Sigmoid colon (tissue), 7 donors: ENCODE measurements around the gene PLA2G7. TPM values are rescaled to one million over a fixed set of nuclear protein-coding genes. Genes with fewer than 3 reads are reported as not detected.

ENCODE experiments used
- DNase-seq: peaks from one replicate; pipeline ENCODE4 v3.0.0-alpha.2; 2019
- H3K27ac ChIP-seq, 4 donors: fragments of 200-600 bp; sonication (generic); one replicate each; pipeline ENCODE4 v1.5.1; 2016 to 2019; ENCODE audit warnings: mild to moderate bottlenecking in 1 of 4
- H3K27me3 ChIP-seq, 3 donors: fragments of 200-600 bp; sonication (generic); one replicate each; pipeline ENCODE4 v1.5.1; 2019; ENCODE audit warnings: mild to moderate bottlenecking in 1 of 3
- H3K36me3 ChIP-seq, 4 donors: fragments of 200-600 bp; sonication (generic); one replicate each; pipeline ENCODE4 v1.5.1; 2016 to 2019
- H3K4me1 ChIP-seq, 4 donors: fragments of 200-600 bp; sonication (generic); one replicate each; pipeline ENCODE4 v1.5.1; 2017 to 2019
- H3K4me3 ChIP-seq, 4 donors: fragments of 200-600 bp; sonication (generic); one replicate each; pipeline ENCODE4 v1.5.1; 2017 to 2019; ENCODE audit warnings: mild to moderate bottlenecking in 2 of 4, moderate library complexity in 1 of 4
- H3K9me3 ChIP-seq, 4 donors: fragments of 200-600 bp in 3 of 4; sonication (generic) in 3 of 4; one replicate each; pipeline versions ENCODE4 v1.5.1 to v1.6.1; 2013 to 2019
- EP300 ChIP-seq, 4 donors: sonication (generic); formaldehyde crosslinking; IDR thresholded peaks; one replicate each; pipeline ENCODE4 v1.6.1; 2017; ENCODE audit warnings: antibody characterized with exemption in 4 of 4
- POLR2A ChIP-seq, 2 donors: fragments of 450-650 bp; IDR thresholded peaks; one replicate each; pipeline ENCODE4 v1.6.1; 2016; ENCODE audit warnings: antibody characterized with exemption in 2 of 2, mild to moderate bottlenecking in 2 of 2, moderate library complexity in 2 of 2
- POLR2AphosphoS5 ChIP-seq, 4 donors: sonication (generic); formaldehyde crosslinking; IDR thresholded peaks; one replicate each; pipeline ENCODE4 v1.6.1; 2017; ENCODE audit warnings: antibody characterized with exemption in 4 of 4
- WGBS, 2 donors: extraction: QIAGEN DNeasy Blood & Tissue Kit; methylation state at CpG; one replicate each; pipeline ENCODE4 v1.1.7; 2013; 5-methylcytosine and 5-hydroxymethylcytosine counted together
- intact Hi-C: fragments of 100-400 bp; cut with DNase I; formaldehyde crosslinking; loops from one replicate; pipeline ENCODE4 v1.15.1; 2023
- polyA plus RNA-seq, 3 donors: library from polyadenylated mRNA; stranded (reverse); fragments of 200-250 nt; gene quantifications; one replicate each; pipeline ENCODE4 v1.2.3, GENCODE V29; 2013
- total RNA-seq, 4 donors: library from RNA; depleted of rRNA; stranded (reverse); fragments of >200 nt; gene quantifications; one replicate each; pipeline ENCODE4 v1.1.0, GENCODE V29; 2016
- TF ChIP-seq, protein P1 (sequence below), 4 experiments: fragments of 450-650 bp in 3 of 4; fragments of 200-600 bp in 1 of 4; IDR thresholded peaks; one replicate each; pipeline ENCODE4 v1.5.1; 2016 to 2019; ENCODE audit warnings: antibody characterized with exemption in 4 of 4, mild to moderate bottlenecking in 3 of 4, moderate library complexity in 2 of 4
- donor health status: healthy with polysubstance abuse.
- donor health status: Bipolar disorder and iron deficiency.
- donor health status: healthy.

Gene PLA2G7
- total and polyA plus RNA-seq, 7 donors: 0.49 to 43.0 (median 6.6) TPM; not detected in 2

DNA sequence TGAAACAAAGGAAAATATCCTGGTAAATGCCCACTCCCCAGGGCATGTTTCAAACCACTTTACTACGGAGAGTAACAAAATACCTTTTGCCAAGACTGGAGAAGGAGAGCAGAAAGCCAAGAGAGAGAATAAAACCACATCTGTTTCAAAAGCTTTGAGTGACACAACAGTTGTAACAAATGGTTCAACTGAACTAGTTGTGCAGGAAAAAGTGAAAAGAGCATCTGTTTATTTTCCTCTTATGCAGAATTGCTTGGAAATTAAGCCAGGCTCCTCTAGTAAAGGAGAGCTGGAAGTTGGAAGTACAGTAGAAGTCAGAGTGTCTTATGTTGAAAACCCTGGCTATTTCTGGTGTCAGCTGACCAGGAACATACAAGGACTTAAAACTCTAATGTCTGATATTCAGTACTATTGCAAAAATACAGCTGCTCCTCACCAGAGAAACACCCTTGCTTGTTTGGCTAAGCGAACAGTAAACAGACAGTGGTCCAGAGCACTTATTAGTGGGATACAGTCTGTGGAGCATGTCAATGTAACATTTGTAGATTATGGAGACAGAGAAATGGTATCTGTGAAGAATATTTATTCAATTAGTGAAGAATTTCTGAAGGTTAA is 44.9 kb downstream of the PLA2G7 start:
- H3K4me1 ChIP-seq: no peaks in the 10 kb centered on the region
- TF ChIP-seq POLR2AphosphoS5 (IDR thresholded peaks at IDR 0.05): no peak
- TF ChIP-seq POLR2A (IDR thresholded peaks at IDR 0.05): no peak
- TF ChIP-seq, protein P1, sequence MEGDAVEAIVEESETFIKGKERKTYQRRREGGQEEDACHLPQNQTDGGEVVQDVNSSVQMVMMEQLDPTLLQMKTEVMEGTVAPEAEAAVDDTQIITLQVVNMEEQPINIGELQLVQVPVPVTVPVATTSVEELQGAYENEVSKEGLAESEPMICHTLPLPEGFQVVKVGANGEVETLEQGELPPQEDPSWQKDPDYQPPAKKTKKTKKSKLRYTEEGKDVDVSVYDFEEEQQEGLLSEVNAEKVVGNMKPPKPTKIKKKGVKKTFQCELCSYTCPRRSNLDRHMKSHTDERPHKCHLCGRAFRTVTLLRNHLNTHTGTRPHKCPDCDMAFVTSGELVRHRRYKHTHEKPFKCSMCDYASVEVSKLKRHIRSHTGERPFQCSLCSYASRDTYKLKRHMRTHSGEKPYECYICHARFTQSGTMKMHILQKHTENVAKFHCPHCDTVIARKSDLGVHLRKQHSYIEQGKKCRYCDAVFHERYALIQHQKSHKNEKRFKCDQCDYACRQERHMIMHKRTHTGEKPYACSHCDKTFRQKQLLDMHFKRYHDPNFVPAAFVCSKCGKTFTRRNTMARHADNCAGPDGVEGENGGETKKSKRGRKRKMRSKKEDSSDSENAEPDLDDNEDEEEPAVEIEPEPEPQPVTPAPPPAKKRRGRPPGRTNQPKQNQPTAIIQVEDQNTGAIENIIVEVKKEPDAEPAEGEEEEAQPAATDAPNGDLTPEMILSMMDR (IDR thresholded peaks at IDR 0.05): no peak
- intact Hi-C loops: no loop called here
- no peaks in the 10 kb centered on the region for H3K27me3 ChIP-seq
- no peak for DNase-seq
- H3K4me3 ChIP-seq: no peak overlapping the region
- 84 to 87% methylated on average over 2 of the region's 2 CpGs for WGBS, 2 donors
- H3K27ac ChIP-seq: no peak overlapping the region
- H3K9me3 ChIP-seq: no peaks in the 10 kb centered on the region
- H3K36me3 ChIP-seq: no peaks in the 10 kb centered on the region

DNA sequence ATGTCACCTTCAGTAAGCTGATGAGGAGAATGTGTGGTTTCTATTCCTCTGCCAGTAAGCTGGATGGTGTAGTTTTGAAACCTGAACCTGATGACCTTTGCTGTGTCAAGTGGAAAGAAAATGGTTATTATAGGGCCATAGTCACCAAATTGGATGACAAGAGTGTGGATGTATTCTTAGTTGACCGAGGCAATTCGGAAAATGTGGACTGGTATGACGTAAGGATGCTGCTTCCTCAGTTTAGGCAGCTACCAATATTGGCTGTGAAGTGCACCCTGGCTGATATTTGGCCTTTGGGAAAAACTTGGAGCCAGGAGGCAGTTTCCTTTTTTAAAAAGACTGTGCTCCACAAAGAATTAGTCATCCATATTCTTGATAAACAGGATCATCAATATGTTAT is 45.5 kb downstream of the PLA2G7 start:
- WGBS, 2 donors: 93 to 96% methylated on average over 3 of the region's 3 CpGs

DNA sequence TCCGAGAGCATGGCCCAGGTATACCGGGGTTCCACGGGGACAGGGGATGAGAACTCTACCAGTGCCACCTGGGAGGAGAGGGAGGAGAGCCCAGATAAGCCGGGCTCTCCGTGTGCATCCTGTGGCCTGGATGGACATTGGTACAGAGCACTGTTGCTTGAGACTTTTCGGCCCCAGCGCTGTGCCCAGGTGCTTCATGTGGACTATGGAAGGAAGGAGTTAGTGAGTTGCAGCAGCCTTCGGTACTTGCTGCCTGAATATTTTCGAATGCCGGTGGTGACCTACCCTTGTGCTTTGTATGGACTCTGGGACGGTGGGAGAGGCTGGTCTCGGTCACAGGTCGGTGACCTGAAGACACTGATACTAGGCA is 46.2 kb downstream of the PLA2G7 start:
- Histone ChIP-seq H3K36me3 (no peaks in the 10 kb centered on the region), H3K4me1 (no peaks in the 10 kb centered on the region), H3K4me3 (no peak overlapping the region), H3K27me3 (no peaks in the 10 kb centered on the region), H3K9me3 (no peaks in the 10 kb centered on the region), H3K27ac (no peak overlapping the region)
- TF ChIP-seq, protein P1 (IDR thresholded peaks at IDR 0.05): no peak
- TF ChIP-seq EP300 (IDR thresholded peaks at IDR 0.05) (no peak), POLR2AphosphoS5 (IDR thresholded peaks at IDR 0.05) (no peak), POLR2A (IDR thresholded peaks at IDR 0.05) (no peak)
- 95 to 97% methylated on average over 13 of the region's 13 CpGs for WGBS, 2 donors
- DNase-seq: no peak
- intact Hi-C loops: no loop called here

More for the DNA sequence above, 45.5 kb downstream of the PLA2G7 start:
- Histone ChIP-seq H3K36me3 (no peaks in the 10 kb centered on the region), H3K4me1 (no peaks in the 10 kb centered on the region), H3K9me3 (no peaks in the 10 kb centered on the region), H3K27me3 (no peaks in the 10 kb centered on the region), H3K4me3 (no peak overlapping the region), H3K27ac (no peak overlapping the region)
- TF ChIP-seq POLR2A (IDR thresholded peaks at IDR 0.05): no peak
- TF ChIP-seq POLR2AphosphoS5 (IDR thresholded peaks at IDR 0.05): no peak
- TF ChIP-seq EP300 (IDR thresholded peaks at IDR 0.05): no peak
- TF ChIP-seq, protein P1 (IDR thresholded peaks at IDR 0.05): no peak
- no peak for DNase-seq
- intact Hi-C loops: no loop called here

DNA sequence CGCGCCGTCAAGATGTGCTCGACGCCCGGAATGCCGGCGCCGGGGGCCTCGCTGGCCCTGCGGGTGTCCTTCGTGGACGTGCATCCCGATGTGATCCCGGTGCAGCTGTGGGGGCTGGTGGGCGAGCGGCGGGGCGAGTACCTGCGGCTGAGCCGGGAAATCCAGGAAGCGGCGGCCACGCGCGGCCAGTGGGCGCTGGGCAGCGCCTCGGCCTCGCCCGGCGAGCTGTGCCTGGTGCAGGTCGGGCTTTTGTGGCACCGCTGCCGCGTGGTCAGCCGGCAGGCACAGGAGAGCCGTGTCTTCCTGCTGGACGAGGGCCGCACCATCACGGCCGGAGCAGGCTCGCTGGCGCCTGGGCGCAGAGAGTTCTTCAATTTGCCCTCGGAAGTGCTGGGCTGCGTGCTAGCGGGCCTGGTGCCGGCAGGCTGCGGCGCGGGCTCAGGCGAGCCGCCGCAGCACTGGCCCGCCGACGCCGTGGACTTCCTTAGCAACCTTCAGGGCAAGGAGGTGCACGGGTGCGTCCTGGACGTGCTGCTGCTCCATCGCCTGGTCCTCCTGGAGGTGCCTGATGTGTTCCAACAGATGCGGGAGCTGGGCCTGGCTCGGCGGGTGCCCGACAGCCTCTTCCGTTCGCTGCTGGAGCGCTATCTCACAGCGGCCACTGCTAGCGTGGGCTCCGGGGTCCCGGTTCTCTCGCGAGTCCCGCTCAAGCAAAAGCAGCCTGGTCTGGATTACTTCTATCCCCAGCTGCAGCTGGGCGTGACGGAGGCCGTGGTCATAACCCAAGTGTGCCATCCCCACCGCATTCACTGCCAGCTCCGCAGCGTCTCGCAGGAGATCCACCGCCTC is 46.8 kb downstream of the PLA2G7 start:
- TF ChIP-seq EP300 (IDR thresholded peaks at IDR 0.05) (no peak), POLR2AphosphoS5 (IDR thresholded peaks at IDR 0.05) (no peak), POLR2A (IDR thresholded peaks at IDR 0.05) (no peak)
- TF ChIP-seq, protein P1 (IDR thresholded peaks at IDR 0.05): no peak
- H3K9me3 ChIP-seq: no peaks in the 10 kb centered on the region
- intact Hi-C loops: no loop called here
- WGBS, 2 donors: 96 to 97% methylated on average over 85 of the region's 85 CpGs
- H3K4me3 ChIP-seq: no peak overlapping the region
- DNase-seq: no peak
- H3K4me1 ChIP-seq: no peaks in the 10 kb centered on the region
- H3K27me3 ChIP-seq: no peaks in the 10 kb centered on the region
- H3K27ac ChIP-seq: no peak overlapping the region
- no peaks in the 10 kb centered on the region for H3K36me3 ChIP-seq
